Tibial artery (tissue), 4 donors: ENCODE results near the gene CKAP2L.

ENCODE experiments used
- DNase-seq, 2 donors: peaks; one replicate each; pipeline ENCODE4 v3.0.0-alpha.2; 2019
- H3K27ac ChIP-seq, 2 donors: fragments of 200-600 bp; sonication (generic) in 1 of 2; 1 replicate in 1 of 2; 2 replicates in 1 of 2; pipeline ENCODE4 v1.5.1; 2018 to 2019; ENCODE audit warnings: mild to moderate bottlenecking in 1 of 2
- H3K27me3 ChIP-seq, 2 donors: fragments of 200-600 bp; sonication (generic) in 1 of 2; one replicate each; pipeline versions ENCODE4 v1.5.1 to v1.6.0; 2016 to 2019
- H3K36me3 ChIP-seq, 3 donors: fragments of 200-600 bp; sonication (generic) in 2 of 3; one replicate each; pipeline ENCODE4 v1.5.1; 2016 to 2019; ENCODE audit warnings: mild to moderate bottlenecking in 2 of 3
- H3K4me1 ChIP-seq, 4 donors: fragments of 200-600 bp; sonication (generic) in 2 of 4; 1 replicate in 3 of 4; 2 replicates in 1 of 4; pipeline ENCODE4 v1.5.1; 2016 to 2019
- H3K4me3 ChIP-seq, 2 donors: fragments of 200-600 bp; sonication (generic) in 1 of 2; 1 replicate in 1 of 2; 2 replicates in 1 of 2; pipeline ENCODE4 v1.5.1; 2018 to 2019; ENCODE audit warnings: mild to moderate bottlenecking in 2 of 2
- H3K9me3 ChIP-seq, 3 donors: fragments of 200-600 bp; sonication (generic) in 1 of 3; one replicate each; pipeline ENCODE4 v1.5.1; 2016 to 2019
- intact Hi-C: fragments of 100-400 bp; cut with DNase I; formaldehyde crosslinking; loops from one replicate; pipeline ENCODE4 v1.15.0; 2023; ENCODE audit warnings: low total_unique reads
- TF ChIP-seq, protein P1 (sequence below), 2 experiments: fragments of 200-600 bp in 1 of 2; fragments of 450-650 bp in 1 of 2; IDR thresholded peaks; one replicate each; pipeline ENCODE4 v1.5.1; 2017 to 2019; ENCODE audit warnings: antibody characterized with exemption in 2 of 2, mild to moderate bottlenecking in 1 of 2, moderate library complexity in 1 of 2

Gene CKAP2L

DNA sequence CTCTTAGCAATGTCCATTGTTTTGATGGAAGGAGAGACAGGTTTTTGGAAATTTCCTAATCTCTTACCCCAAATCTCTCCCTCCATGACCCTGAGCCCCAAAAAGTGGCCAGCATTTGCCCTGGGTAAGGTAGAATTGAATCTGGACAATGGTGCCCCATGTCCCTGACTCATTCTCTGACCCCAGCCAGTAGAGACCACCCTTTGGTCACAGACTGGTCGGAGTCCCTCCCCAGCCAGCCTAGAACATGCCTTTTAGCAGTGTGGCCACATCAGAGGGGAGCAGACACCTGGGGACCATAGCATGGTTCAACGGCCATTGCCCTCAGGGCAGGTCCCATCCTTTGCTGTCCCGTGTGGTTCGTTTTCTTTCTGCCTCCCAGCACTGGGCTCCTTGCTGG, 50.1 kb downstream of the CKAP2L start:
- no peak for DNase-seq
- peaks cover 0 to 12% of the 10 kb centered on the region in 2 donors for H3K27me3 ChIP-seq
- H3K27ac ChIP-seq, result no peak overlapping the region
- H3K4me1 ChIP-seq, result no peaks in the 10 kb centered on the region
- H3K36me3 ChIP-seq, result no peaks in the 10 kb centered on the region
- intact Hi-C loops, result no loop called here
- TF ChIP-seq, protein P1, sequence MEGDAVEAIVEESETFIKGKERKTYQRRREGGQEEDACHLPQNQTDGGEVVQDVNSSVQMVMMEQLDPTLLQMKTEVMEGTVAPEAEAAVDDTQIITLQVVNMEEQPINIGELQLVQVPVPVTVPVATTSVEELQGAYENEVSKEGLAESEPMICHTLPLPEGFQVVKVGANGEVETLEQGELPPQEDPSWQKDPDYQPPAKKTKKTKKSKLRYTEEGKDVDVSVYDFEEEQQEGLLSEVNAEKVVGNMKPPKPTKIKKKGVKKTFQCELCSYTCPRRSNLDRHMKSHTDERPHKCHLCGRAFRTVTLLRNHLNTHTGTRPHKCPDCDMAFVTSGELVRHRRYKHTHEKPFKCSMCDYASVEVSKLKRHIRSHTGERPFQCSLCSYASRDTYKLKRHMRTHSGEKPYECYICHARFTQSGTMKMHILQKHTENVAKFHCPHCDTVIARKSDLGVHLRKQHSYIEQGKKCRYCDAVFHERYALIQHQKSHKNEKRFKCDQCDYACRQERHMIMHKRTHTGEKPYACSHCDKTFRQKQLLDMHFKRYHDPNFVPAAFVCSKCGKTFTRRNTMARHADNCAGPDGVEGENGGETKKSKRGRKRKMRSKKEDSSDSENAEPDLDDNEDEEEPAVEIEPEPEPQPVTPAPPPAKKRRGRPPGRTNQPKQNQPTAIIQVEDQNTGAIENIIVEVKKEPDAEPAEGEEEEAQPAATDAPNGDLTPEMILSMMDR (IDR thresholded peaks at IDR 0.05), result no peak
- H3K4me3 ChIP-seq, result no peak overlapping the region
- no peaks in the 10 kb centered on the region for H3K9me3 ChIP-seq

GRCh38 chr2:112713926-112714325, 50.5 kb downstream of the CKAP2L start:
- no peaks in the 10 kb centered on the region for H3K4me1 ChIP-seq
- DNase-seq, result no peak
- intact Hi-C loops, result no loop called here

DNA sequence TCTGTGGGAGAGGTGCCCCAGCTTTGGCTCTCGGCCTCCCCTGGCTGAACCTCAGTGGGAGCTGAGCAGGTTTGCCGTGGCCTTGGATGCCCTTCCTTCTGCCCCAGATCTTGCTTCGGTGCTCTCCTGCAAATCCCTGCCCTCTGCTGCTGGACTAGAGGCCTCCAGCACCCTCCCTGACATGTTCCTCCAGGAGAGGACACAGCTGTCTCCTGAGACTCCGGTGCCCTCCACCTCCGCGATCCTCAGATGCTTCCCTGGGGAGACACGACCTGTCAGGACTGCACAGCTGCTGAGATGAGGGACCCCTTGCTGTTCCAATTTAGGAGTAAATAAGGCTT, 50.9 kb downstream of the CKAP2L start:
- H3K27me3 ChIP-seq, result peaks cover 0 to 7% of the 10 kb centered on the region in 2 donors
- DNase-seq, result no peak
- no peaks in the 10 kb centered on the region for H3K9me3 ChIP-seq
- H3K4me1 ChIP-seq, result no peaks in the 10 kb centered on the region
- no peaks in the 10 kb centered on the region for H3K36me3 ChIP-seq
- no peak overlapping the region for H3K27ac ChIP-seq
- intact Hi-C loops, result no loop called here
- H3K4me3 ChIP-seq, result no peak overlapping the region
- TF ChIP-seq, protein P1 (IDR thresholded peaks at IDR 0.05), result no peak

More at GRCh38 chr2:112713926-112714325, 50.5 kb downstream of the CKAP2L start:
- no peaks in the 10 kb centered on the region for H3K36me3 ChIP-seq
- peaks cover 0 to 11% of the 10 kb centered on the region in 2 donors for H3K27me3 ChIP-seq
- no peak overlapping the region for H3K4me3 ChIP-seq
- H3K27ac ChIP-seq, result no peak overlapping the region
- no peaks in the 10 kb centered on the region for H3K9me3 ChIP-seq
- TF ChIP-seq, protein P1 (IDR thresholded peaks at IDR 0.05), result no peak

DNA sequence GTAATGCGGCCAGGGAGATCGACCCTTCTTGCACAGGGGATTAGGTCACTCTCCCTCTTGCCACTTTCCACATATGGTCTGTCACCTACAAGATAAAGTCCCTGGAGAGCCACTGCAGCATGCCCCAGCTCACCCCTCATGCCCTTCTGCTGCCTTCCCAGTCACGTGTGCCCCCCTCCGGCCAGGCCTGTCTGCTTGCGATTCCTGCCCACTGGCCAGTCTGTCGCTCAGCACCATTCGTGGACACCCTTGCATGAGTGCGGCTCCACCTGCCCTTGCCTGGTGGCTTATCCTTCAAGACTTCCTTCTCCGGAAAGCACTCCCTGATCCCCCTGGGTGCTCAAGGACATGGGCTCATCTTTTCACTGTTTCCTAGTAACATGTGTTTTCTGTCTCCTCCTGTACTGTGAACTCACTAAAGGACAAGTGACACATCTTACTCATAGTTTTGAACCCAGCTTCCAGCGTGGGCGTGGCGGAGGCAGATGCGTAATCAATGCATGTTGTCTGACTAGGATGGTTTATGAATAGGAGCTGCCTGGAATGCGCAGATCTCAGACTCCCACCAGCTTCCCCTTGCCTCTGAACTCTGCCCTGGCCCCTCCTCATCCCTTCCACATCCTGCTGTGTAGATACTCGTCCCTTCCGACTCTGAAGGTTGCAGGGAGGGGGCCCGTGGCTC, 51.4 kb downstream of the CKAP2L start:
- Histone ChIP-seq H3K27me3 (peaks cover 0 to 3% of the 10 kb centered on the region in 2 donors), H3K4me1 (no peaks in the 10 kb centered on the region), H3K27ac (no peak overlapping the region), H3K9me3 (no peaks in the 10 kb centered on the region), H3K4me3 (no peak overlapping the region), H3K36me3 (no peaks in the 10 kb centered on the region)
- TF ChIP-seq, protein P1 (IDR thresholded peaks at IDR 0.05), result no peak
- intact Hi-C loops, result no loop called here
- DNase-seq, result no peak

GRCh38 chr2:112712465-112712864, 51.9 kb downstream of the CKAP2L start:
- Histone ChIP-seq H3K4me3 (no peak overlapping the region), H3K27ac (no peak overlapping the region), H3K4me1 (no peaks in the 10 kb centered on the region), H3K36me3 (no peaks in the 10 kb centered on the region), H3K27me3 (peaks cover 0 to 3% of the 10 kb centered on the region in 2 donors), H3K9me3 (no peaks in the 10 kb centered on the region)
- TF ChIP-seq, protein P1 (IDR thresholded peaks at IDR 0.05), result no peak
- intact Hi-C loops, result no loop called here
- no peak for DNase-seq
